Caco-2 (cell line): Measurements from ENCODE around the gene ALDH3A1. TPM values are rescaled to one million over a fixed set of nuclear protein-coding genes. Genes with fewer than 3 reads are reported as not detected.

Source experiments
- BruUV-seq: library from RNA; stranded (reverse); fragments of 400-500 nt; replicated peaks from 2 replicates; lab custom pipeline; 2021; lab: Mats Ljungman, UMichigan
- CTCF ChIA-PET: fragments of 300-600 bp; sonication (Branson Sonifier 250); formaldehyde crosslinking; loops from one replicate; lab custom pipeline; 2022; ENCODE audit warnings: antibody characterized with exemption; lab: Charles Lee
- POLR2A ChIA-PET: fragments of 300-600 bp; sonication (Branson Sonifier 250); formaldehyde crosslinking; loops from one replicate; lab custom pipeline; 2022; ENCODE audit warnings: antibody characterized with exemption; lab: Charles Lee
- DNase-seq, 2 experiments: peaks; one replicate each; pipeline versions ENCODE4 v3.0.0 to v3.0.0-alpha.2; 2020 to 2022
- H3K27me3 ChIP-seq: replicated peaks from 2 replicates; pipeline ENCODE4 v1.6.0; 2011; ENCODE audit warnings: low read length; ENCODE audit not compliant: control insufficient read depth, insufficient read depth
- H3K36me3 ChIP-seq: 2 replicates; pipeline ENCODE4 v1.5.1; 2011; ENCODE audit warnings: low read length; ENCODE audit not compliant: control insufficient read depth, insufficient read depth
- H3K4me1 ChIP-seq: fragments of 250-450 bp; sonication (Bioruptor Pico); 2 replicates; pipeline ENCODE4 v1.5.1; 2020; ENCODE audit warnings: mild to moderate bottlenecking
- H3K4me3 ChIP-seq: 2 replicates; pipeline ENCODE4 v1.5.1; 2011; ENCODE audit warnings: low read depth, mild to moderate bottlenecking, control low read depth, low read length
- H3K9me3 ChIP-seq: fragments of 250-450 bp; sonication (Bioruptor Pico); 2 replicates; pipeline ENCODE4 v1.5.1; 2020; ENCODE audit warnings: mild to moderate bottlenecking, moderate library complexity
- H3K27ac Mint-ChIP-seq: one replicate; pipeline ENCODE4 v1.8.0; 2022; ENCODE audit warnings: mixed read lengths; ENCODE audit not compliant: unreplicated experiment
- H3K27me3 Mint-ChIP-seq: one replicate; pipeline ENCODE4 v1.8.0; 2022; ENCODE audit warnings: mixed read lengths; ENCODE audit not compliant: insufficient read depth, unreplicated experiment
- H3K36me3 Mint-ChIP-seq: one replicate; pipeline ENCODE4 v1.8.0; 2022; ENCODE audit warnings: mild to moderate bottlenecking, mixed read lengths; ENCODE audit not compliant: insufficient read depth, unreplicated experiment
- H3K4me1 Mint-ChIP-seq: one replicate; pipeline ENCODE4 v1.8.0; 2022; ENCODE audit warnings: low read depth, mixed read lengths; ENCODE audit not compliant: unreplicated experiment
- H3K4me3 Mint-ChIP-seq: one replicate; pipeline ENCODE4 v1.8.0; 2022; ENCODE audit warnings: mild to moderate bottlenecking, moderate library complexity, mixed read lengths; ENCODE audit not compliant: unreplicated experiment
- H3K9me3 Mint-ChIP-seq: one replicate; pipeline ENCODE4 v1.8.0; 2022; ENCODE audit warnings: mixed read lengths; ENCODE audit not compliant: unreplicated experiment
- intact Hi-C: fragments of 100-400 bp; cut with micrococcal nuclease; formaldehyde crosslinking; loops from one replicate; pipeline ENCODE4 v1.10.0; 2022; ENCODE audit not compliant: unreplicated experiment
- total RNA-seq: library from RNA; stranded (reverse); gene quantifications from 2 replicates; pipeline ENCODE4 v1.2.3, GENCODE V29; 2022
- TF ChIP-seq, protein P1 (sequence below), 2 experiments: fragments of 200-600 bp in 1 of 2; IDR thresholded peaks; 1 replicate in 1 of 2; 2 replicates in 1 of 2; pipeline versions ENCODE4 v1.5.1 to v1.8.0; 2011 to 2022; ENCODE audit warnings: antibody characterized with exemption in 1 of 2, control low read depth in 1 of 2, inconsistent platforms in 1 of 2, low read depth in 1 of 2, low read length in 1 of 2, mild to moderate bottlenecking in 1 of 2, moderate library complexity in 1 of 2; ENCODE audit not compliant: insufficient read depth in 1 of 2, severe bottlenecking in 1 of 2, unreplicated experiment in 1 of 2

ALDH3A1 gene
- total RNA-seq, 1 experiment from 2014 or later: 8.3 TPM

GRCh38 chr17:19730843-19731242 lies 17.3 kb downstream of the ALDH3A1 start:
- no peak for DNase-seq
- POLR2A ChIA-PET: no interaction called here
- H3K4me1 Mint-ChIP-seq: peaks cover 8% of the 10 kb centered on the region
- H3K4me3 ChIP-seq: no peak overlapping the region
- H3K4me1 ChIP-seq: peaks cover 25% of the 10 kb centered on the region
- TF ChIP-seq, protein P1, sequence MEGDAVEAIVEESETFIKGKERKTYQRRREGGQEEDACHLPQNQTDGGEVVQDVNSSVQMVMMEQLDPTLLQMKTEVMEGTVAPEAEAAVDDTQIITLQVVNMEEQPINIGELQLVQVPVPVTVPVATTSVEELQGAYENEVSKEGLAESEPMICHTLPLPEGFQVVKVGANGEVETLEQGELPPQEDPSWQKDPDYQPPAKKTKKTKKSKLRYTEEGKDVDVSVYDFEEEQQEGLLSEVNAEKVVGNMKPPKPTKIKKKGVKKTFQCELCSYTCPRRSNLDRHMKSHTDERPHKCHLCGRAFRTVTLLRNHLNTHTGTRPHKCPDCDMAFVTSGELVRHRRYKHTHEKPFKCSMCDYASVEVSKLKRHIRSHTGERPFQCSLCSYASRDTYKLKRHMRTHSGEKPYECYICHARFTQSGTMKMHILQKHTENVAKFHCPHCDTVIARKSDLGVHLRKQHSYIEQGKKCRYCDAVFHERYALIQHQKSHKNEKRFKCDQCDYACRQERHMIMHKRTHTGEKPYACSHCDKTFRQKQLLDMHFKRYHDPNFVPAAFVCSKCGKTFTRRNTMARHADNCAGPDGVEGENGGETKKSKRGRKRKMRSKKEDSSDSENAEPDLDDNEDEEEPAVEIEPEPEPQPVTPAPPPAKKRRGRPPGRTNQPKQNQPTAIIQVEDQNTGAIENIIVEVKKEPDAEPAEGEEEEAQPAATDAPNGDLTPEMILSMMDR (IDR thresholded peaks at IDR 0.05; ENCODE audit: insufficient read depth in 1 of 2, low read depth in 1 of 2, low read length in 1 of 2, severe bottlenecking in 1 of 2, unreplicated experiment in 1 of 2): no peak
- no peaks in the 10 kb centered on the region for H3K36me3 ChIP-seq
- BruUV-seq: no TSS peak
- no peaks in the 10 kb centered on the region for H3K36me3 Mint-ChIP-seq
- intact Hi-C loops: no loop called here
- H3K9me3 ChIP-seq: no peaks in the 10 kb centered on the region
- H3K9me3 Mint-ChIP-seq: no peaks in the 10 kb centered on the region
- H3K27ac Mint-ChIP-seq: no peak overlapping the region
- H3K27me3 ChIP-seq: no peaks in the 10 kb centered on the region
- no peaks in the 10 kb centered on the region for H3K27me3 Mint-ChIP-seq
- H3K4me3 Mint-ChIP-seq: no peak overlapping the region
- CTCF ChIA-PET: no interaction called here

- no peak overlapping the region for H3K4me3 Mint-ChIP-seq
- H3K4me1 Mint-ChIP-seq: peaks cover 7% of the 10 kb centered on the region
- no peaks in the 10 kb centered on the region for H3K9me3 Mint-ChIP-seq
- no peaks in the 10 kb centered on the region for H3K36me3 Mint-ChIP-seq
- Histone ChIP-seq H3K4me1 (peaks cover 15% of the 10 kb centered on the region), H3K36me3 (no peaks in the 10 kb centered on the region), H3K4me3 (no peak overlapping the region), H3K27me3 (no peaks in the 10 kb centered on the region), H3K9me3 (no peaks in the 10 kb centered on the region)
- TF ChIP-seq, protein P1 (IDR thresholded peaks at IDR 0.05; ENCODE audit: insufficient read depth in 1 of 2, low read depth in 1 of 2, low read length in 1 of 2, severe bottlenecking in 1 of 2, unreplicated experiment in 1 of 2): no peak
- H3K27ac Mint-ChIP-seq: no peak overlapping the region
- ChIA-PET CTCF (no interaction called here), POLR2A (no interaction called here)
- H3K27me3 Mint-ChIP-seq: no peaks in the 10 kb centered on the region
- BruUV-seq: no TSS peak
- intact Hi-C loops: no loop called here
- DNase-seq: no peak
These were observed 18.2 kb downstream of the ALDH3A1 start for GRCh38 chr17:19729900-19730299.

DNA sequence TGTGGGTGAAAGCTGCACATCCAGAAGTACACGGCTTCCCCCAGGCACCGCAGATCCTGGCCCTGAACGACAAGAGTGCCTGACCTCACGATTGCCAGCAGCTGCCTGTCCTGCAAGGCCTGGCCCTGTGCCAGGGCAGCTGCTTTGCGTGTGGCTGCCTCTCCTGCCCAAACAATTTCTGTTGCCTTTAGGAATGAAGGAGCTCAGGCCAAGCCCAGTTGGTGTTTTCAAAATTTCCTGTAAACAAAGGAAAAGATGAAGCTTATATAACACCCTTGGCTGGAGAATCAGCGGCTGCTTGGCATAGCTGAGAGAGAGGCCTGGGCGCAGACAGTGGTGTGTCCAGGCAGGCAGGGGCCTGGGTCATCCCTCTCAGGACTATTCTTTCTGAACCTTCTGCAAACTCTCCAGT lies 20.0 kb downstream of the ALDH3A1 start:
- no peaks in the 10 kb centered on the region for H3K36me3 ChIP-seq
- H3K4me1 ChIP-seq: no peaks in the 10 kb centered on the region
- H3K36me3 Mint-ChIP-seq: no peaks in the 10 kb centered on the region
- no peaks in the 10 kb centered on the region for H3K27me3 Mint-ChIP-seq
- H3K4me1 Mint-ChIP-seq: no peaks in the 10 kb centered on the region
- no peaks in the 10 kb centered on the region for H3K9me3 ChIP-seq
- BruUV-seq: no TSS peak
- POLR2A ChIA-PET: no interaction called here
- TF ChIP-seq, protein P1 (IDR thresholded peaks at IDR 0.05; ENCODE audit: insufficient read depth in 1 of 2, low read depth in 1 of 2, low read length in 1 of 2, severe bottlenecking in 1 of 2, unreplicated experiment in 1 of 2): no peak
- no peak overlapping the region for H3K27ac Mint-ChIP-seq
- no peaks in the 10 kb centered on the region for H3K9me3 Mint-ChIP-seq
- no peak overlapping the region for H3K4me3 Mint-ChIP-seq
- CTCF ChIA-PET: interaction anchor here (0.7 kb wide), 1 partner anchor 38 kb away, joined by 3 read pairs; no protein-coding TSS in a partner anchor
- intact Hi-C loops: no loop called here
- no peak overlapping the region for H3K4me3 ChIP-seq
- no peak for DNase-seq
- H3K27me3 ChIP-seq: no peaks in the 10 kb centered on the region
